ENCODE data around the gene LRRK2. TPM values are rescaled to one million over a fixed set of nuclear protein-coding genes. Genes with fewer than 3 reads are reported as not detected.

Gene LRRK2
- total and polyA plus RNA-seq, 8 donors, result 2.9 to 28.1 (median 4.6) TPM

DNA sequence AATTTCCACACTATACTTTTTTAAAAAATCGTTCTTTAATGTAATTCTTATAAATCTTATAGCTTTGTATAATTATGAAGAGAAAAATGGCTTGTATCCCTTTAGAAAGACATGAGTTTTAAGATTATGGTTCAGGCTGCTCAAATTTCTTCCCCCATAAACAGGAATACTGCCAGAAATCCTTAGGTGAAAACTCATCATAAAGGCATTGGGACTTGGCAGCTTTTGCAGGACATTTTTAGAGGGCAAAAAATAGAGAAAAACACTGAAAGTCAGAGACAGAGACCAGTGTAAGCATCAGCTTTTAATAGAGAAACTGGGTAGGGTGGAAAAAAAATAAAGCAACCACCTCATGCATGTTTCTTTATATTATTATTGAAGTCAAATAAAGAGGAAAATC, 29.1 kb downstream of the LRRK2 start:
- Histone ChIP-seq H3K36me3 (peaks cover 0 to 55% (median 25%) of the 10 kb centered on the region in 4 donors), H3K27ac (no peak overlapping the region), H3K9me3 (peaks cover 0 to 4% (median 0%) of the 10 kb centered on the region in 4 donors), H3K27me3 (no peaks in the 10 kb centered on the region), H3K4me1 (no peaks in the 10 kb centered on the region), H3K4me3 (no peak overlapping the region)
- no peak for TF ChIP-seq EP300 (IDR thresholded peaks at IDR 0.05)
- no peak for DNase-seq
- WGBS, 5 donors, result 24 to 55% (median 44%) methylated on average over 1 of the region's 1 CpG
- intact Hi-C loops (cut with DNase I; ENCODE audit: low total_unique reads), result no loop called here

GRCh38 chr12:40254455-40255085, 29.8 kb downstream of the LRRK2 start:
- Histone ChIP-seq H3K27me3 (no peaks in the 10 kb centered on the region), H3K4me1 (no peaks in the 10 kb centered on the region), H3K4me3 (no peak overlapping the region), H3K9me3 (peaks cover 0 to 4% (median 0%) of the 10 kb centered on the region in 4 donors), H3K36me3 (peaks cover 0 to 55% (median 25%) of the 10 kb centered on the region in 4 donors), H3K27ac (no peak overlapping the region)
- 72 to 82% (median 77%) methylated on average over 5 of the region's 5 CpGs for WGBS, 5 donors
- TF ChIP-seq POLR2AphosphoS5 (IDR thresholded peaks at IDR 0.05) (no peak), CTCF (IDR thresholded peaks at IDR 0.05) (no peak), POLR2A (IDR thresholded peaks at IDR 0.05) (no peak), EP300 (IDR thresholded peaks at IDR 0.05) (no peak)
- no peak for DNase-seq
- intact Hi-C loops (cut with DNase I; ENCODE audit: low total_unique reads), result no loop called here

DNA sequence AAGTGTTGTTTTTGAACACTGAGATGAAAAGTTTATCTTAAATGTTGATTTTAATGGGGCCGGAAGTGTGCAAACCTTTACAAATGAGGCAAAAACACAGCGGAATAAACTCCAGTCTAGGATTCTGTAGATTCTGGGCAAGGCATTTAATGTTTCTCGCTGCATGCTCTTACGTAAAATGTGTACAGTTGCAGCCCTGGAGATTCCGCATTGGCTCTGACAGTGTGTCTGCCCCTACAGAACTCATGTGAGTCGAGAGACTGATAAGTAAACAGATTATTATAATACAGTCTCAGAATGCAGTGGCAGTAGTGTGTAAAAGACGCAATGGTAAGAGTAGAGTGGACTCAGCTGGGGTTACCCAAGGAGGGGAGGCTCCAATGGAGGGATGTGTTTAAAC, 33.6 kb downstream of the LRRK2 start:
- Histone ChIP-seq H3K27ac (no peak overlapping the region), H3K9me3 (no peaks in the 10 kb centered on the region), H3K4me3 (no peak overlapping the region), H3K36me3 (peaks cover 0 to 22% (median 10%) of the 10 kb centered on the region in 4 donors), H3K4me1 (no peaks in the 10 kb centered on the region), H3K27me3 (no peaks in the 10 kb centered on the region)
- 66 to 76% (median 72%) methylated on average over 7 of the region's 7 CpGs for WGBS, 5 donors
- DNase-seq, result peak in 1 of 2 donors; percentile 10
- no peak for TF ChIP-seq POLR2AphosphoS5 (IDR thresholded peaks at IDR 0.05)
- no peak for TF ChIP-seq CTCF (IDR thresholded peaks at IDR 0.05)
- TF ChIP-seq POLR2A (IDR thresholded peaks at IDR 0.05), result no peak
- no peak for TF ChIP-seq EP300 (IDR thresholded peaks at IDR 0.05)
- intact Hi-C loops (cut with DNase I; ENCODE audit: low total_unique reads), result no loop called here

DNA sequence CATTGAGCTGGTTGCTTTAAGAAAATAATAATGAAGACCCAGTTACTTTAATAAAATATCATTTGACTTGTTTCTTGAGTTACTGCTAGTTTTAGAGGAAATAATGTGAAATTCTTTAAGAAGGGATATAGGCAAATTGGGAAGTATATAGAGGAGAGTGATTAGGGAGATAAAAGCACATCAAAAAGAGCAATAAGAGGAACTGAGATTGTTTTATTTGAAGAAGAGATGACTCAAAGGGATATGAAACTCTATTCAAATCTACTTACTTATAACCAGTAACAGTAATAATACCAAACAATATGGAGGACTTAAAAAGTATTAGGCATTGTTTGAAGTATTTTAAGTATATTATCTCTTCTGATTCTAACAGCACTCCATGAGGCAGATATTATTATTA, 37.1 kb downstream of the LRRK2 start:
- intact Hi-C loops (cut with DNase I; ENCODE audit: low total_unique reads), result no loop called here
- H3K27me3 ChIP-seq, result no peaks in the 10 kb centered on the region
- H3K4me1 ChIP-seq, result no peaks in the 10 kb centered on the region
- no peak for DNase-seq
- H3K9me3 ChIP-seq, result peaks cover 0 to 7% (median 3%) of the 10 kb centered on the region in 4 donors
- no peak overlapping the region for H3K4me3 ChIP-seq
- peaks cover 0 to 16% (median 4%) of the 10 kb centered on the region in 4 donors for H3K36me3 ChIP-seq
- H3K27ac ChIP-seq, result no peak overlapping the region
- TF ChIP-seq EP300 (IDR thresholded peaks at IDR 0.05) (no peak), CTCF (IDR thresholded peaks at IDR 0.05) (no peak), POLR2A (IDR thresholded peaks at IDR 0.05) (no peak), POLR2AphosphoS5 (IDR thresholded peaks at IDR 0.05) (no peak)

- 53 to 74% (median 67%) methylated on average over 1 of the region's 1 CpG for WGBS, 5 donors
- Histone ChIP-seq H3K27me3 (no peaks in the 10 kb centered on the region), H3K4me1 (no peaks in the 10 kb centered on the region), H3K9me3 (peaks cover 0 to 7% (median 3%) of the 10 kb centered on the region in 4 donors), H3K4me3 (no peak overlapping the region), H3K27ac (no peak overlapping the region), H3K36me3 (peaks cover 0 to 16% (median 4%) of the 10 kb centered on the region in 4 donors)
- no peak for TF ChIP-seq POLR2AphosphoS5 (IDR thresholded peaks at IDR 0.05)
- TF ChIP-seq POLR2A (IDR thresholded peaks at IDR 0.05), result no peak
- TF ChIP-seq EP300 (IDR thresholded peaks at IDR 0.05), result no peak
- no peak for TF ChIP-seq CTCF (IDR thresholded peaks at IDR 0.05)
- intact Hi-C loops (cut with DNase I; ENCODE audit: low total_unique reads), result no loop called here
- no peak for DNase-seq
These were observed 37.9 kb downstream of the LRRK2 start for GRCh38 chr12:40262657-40263056.

Measured in stomach (tissue), 9 donors.